DMS153 treated with DMSO at 0.1 percent for 48 hours (cell line): ENCODE measurements around the gene AMZ1.
A peak's percentile ranks its signal among the peaks of the same experiment; 100 is the strongest.
"Not testable (repeated sequence)": the region's sequence is repeated elsewhere in the genome, so short reads cannot be mapped to it uniquely, and the experiment has no call there.

Source experiments
- DNase-seq: peaks from one replicate; lab custom pipeline; 2025; ENCODE audit not compliant: unreplicated experiment; lab: John Stamatoyannopoulos, UW

Gene AMZ1

DNA sequence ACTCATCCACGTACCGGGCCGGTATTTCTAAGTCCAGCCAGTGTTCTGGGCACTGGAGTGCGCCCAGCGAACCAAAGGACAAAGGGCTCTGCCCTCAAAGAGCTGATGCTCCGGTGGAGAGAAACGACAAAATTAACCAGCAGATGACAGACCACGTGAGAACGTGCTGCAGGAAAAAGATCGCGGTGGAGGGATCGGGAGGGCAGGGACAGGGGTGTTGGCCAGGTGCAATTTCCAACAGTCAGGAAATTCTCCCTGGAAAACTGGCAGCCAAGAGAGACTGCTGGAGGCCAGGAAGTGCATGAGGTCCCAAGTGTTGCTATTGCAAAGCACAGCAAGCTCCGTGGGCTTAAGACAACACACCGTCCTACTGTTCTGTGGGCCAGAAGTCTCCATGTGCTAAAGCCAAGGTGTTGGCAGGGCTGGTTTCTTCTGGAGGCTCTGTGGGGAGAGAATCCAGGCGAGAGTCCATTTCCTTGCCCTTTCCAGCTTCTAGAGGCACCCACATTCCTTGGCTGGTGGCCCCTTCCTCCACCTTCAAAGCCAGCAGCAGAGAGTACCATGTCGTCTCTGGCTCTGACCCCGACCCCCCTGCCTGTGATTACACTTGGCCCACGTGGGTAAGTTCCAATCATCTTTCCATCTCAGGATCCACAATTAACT, 21.3 kb upstream of the AMZ1 start:
- peak; percentile 31 for DNase-seq

DNA sequence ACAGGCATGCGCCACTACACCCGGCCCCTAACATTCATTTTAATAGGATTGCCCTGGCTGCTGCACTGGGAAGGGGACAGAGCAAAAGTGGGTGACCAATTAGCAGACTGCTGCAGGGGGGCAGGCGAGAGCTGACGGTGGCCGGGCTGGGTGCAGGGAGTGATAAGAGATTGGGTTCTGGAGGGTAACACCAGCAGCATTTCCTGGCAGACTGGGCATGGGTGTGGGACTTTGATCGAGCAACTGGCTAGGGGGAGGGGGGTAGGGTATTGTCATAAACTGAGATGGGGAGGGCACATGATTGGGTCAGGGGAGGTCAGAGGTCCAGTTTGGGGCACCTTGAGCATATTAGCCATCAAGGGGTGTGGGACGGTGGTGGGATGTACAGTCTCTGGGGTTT, 20.2 kb upstream of the AMZ1 start:
- DNase-seq = no peak

GRCh38 chr7:2668401-2668800, 19.6 kb upstream of the AMZ1 start:
- DNase-seq = no peak

GRCh38 chr7:2670171-2670570, 17.8 kb upstream of the AMZ1 start:
- no peak for DNase-seq

DNA sequence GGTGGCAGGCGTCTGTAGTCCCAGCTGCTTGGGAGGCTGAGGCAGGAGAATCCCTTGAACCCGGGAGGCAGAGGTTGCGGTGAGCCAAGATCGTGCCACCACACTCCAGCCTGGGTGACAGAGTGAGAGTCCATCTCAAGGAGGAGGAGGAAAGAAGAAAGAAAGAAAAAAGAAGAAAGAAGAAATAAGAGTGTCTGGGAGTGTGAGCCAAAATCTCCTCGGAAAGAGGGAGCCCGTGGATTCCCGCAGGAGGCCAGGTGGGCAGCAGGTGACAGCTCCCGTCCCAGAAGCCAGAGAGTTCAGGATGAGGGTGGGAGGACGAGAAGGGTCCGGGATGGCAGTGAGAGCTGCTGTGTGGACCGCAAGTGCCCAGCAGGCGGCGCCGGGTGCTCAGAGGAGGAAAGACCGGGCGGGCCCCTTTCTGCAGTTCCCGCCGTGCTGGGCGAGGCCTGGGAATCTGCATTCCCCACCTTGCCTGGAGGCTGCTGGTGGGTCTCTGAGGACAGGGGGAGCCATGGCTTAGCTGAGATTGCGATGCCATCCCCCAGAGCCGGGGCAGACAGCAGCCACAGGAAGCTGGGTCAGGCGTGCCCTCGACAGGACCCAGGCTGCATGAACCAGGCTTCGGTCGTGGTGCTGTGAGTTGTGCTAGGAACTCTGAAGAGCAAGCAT, 17.1 kb upstream of the AMZ1 start:
- DNase-seq = peak; percentile 86

DNA sequence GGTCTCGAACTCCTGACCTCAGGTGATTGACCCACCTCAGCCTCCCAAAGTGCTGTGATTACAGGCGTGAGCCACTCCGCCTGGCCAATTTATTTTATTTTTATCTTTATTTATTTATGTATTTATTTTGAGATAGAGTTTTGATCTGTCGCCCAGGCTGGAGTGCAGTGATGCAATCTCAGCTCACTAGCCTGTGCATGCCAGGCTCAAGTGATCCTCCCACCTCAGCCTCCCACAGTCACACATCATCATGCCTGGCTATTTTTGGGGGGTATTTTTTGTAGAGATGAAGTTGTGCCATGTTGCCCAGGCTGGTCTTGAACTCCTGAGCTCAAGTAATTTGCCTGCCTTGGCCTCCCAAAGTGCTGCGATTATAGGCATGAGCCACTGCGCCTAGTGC, 14.8 kb upstream of the AMZ1 start:
- not testable (repeated sequence) for DNase-seq

DNA sequence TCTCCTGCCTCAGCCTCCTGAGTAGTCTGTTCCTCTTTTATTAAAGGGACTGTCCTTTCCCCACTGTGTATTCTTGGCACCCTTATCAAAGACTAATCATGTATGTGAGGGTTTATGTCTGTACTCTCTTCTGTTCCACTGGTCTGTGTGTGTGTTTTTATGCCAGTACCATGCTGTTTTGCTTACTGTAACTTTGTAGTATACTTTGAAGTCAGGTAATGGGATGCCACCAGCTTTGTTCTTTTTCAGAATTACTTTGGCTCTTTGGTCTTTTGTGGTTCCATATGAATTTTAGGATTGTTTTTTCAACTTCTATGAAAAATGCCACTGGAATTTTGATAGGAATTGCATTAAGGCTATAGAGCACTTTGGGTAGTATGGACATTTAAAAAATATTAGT, 14.1 kb upstream of the AMZ1 start:
- no peak for DNase-seq

- DNase-seq = no peak
These were observed 12.7 kb upstream of the AMZ1 start for GRCh38 chr7:2675256-2675764.

DNA sequence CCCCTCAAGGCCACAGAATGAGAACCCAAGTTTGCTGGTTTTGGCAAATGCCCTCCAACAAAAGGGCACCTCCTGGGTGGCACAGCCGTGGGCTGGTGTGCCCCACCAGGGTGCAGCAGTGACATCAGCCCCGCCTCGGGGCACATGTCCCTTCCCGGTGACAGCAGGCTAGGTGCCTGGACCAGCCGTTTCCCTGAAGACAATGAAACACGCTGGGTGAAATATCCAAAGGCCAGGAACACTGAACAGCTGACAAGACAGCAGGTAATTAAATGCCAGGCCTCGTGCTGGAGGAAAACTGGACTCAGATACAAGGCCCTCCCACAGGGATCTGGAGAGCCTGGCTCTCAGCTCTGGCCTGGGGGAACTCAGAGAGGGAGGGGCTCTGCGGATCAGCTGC, 11.4 kb upstream of the AMZ1 start:
- DNase-seq = not testable (repeated sequence)

GRCh38 chr7:2678454-2678853, 9.5 kb upstream of the AMZ1 start:
- not testable (repeated sequence) for DNase-seq

DNA sequence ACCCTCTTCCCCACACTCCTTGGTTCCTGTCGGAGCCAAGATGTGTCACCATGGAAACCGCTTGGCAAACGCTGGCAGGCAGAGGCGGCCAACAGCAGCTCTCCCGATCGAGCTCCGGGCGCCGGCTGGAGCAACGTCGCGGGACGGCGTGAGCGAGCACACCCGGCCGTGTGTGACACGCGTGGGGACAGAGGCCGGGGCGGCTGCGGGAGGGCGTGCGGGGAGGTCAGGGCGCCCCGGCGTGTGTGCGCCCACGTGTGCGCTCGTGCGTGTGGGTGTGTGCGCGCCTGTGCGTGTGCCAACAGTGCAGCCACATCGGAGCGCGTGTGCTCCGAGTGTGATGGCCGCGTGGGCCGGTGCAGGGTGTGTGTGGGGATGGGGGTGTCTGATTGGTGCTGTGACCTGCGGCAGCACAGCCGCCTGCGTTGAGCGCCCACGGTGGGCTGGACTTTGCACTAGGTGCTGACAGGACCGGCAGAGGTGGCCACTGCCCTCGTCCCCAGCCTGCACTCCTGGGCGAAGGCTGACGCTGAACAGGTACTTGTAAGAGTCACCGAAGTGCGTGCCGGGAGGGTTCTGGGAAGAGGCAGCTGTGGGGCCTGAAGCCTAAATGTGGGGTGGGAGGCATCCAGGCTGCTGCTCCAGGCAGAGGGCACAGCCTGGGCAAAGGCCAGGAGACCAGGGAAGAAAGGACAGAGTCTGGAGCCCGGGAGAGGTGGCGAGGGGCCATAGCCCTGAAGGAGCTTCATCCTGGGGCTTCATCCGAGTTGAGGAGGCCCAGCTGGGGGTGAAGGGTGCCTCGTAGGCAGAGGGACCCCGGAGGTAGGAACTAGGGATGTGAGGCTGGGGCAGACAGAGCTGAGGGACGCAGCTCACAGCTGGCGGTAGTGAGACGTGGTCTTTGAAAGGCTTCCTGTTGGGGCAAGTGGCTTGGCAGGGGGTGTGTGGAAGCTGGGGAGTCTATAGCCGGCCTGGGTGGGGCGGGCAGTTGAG, 8.6 kb upstream of the AMZ1 start:
- not testable (repeated sequence) for DNase-seq

- DNase-seq = no peak
These were observed 7.7 kb upstream of the AMZ1 start for GRCh38 chr7:2680256-2680655.

DNA sequence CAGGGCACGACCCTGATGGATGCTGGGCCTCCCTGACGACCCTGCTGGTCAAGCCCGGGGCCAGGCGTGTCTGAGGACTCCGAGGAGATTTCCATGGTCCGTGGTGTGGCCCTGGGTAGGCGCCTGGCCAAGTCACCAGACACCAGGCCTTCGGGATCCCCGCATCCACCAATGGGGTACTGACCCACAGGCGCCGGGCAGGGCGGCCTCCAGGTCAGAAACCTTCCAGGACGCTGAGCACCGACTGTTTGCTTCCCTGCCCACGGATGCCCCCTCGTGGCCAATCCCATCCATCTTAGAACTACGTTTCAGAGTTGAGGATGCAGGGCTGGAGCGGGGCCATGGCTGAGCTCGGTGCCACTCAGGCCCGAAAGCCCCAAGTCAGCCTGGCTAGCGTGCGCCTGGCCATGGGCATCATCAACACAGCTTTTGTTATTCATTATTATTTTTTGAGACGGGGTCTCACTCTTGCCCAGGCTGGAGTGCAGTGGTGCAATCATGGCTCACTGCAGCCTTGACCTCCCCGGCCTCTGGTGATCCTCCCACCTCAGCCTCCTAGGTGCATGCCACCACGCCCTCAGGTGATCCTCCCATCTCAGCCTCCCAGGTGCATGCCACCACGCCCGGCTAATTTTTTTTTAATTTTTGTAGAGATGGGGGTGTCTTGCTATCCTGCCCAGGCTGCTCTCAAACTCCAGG, 7.1 kb upstream of the AMZ1 start:
- DNase-seq = peak; percentile 90

GRCh38 chr7:2681929-2682799, 5.8 kb upstream of the AMZ1 start:
- DNase-seq = no peak

- DNase-seq = no peak
These were observed 3.5 kb upstream of the AMZ1 start for GRCh38 chr7:2684501-2684900.

GRCh38 chr7:2686101-2686500, 1.9 kb upstream of the AMZ1 start:
- DNase-seq = no peak

DNA sequence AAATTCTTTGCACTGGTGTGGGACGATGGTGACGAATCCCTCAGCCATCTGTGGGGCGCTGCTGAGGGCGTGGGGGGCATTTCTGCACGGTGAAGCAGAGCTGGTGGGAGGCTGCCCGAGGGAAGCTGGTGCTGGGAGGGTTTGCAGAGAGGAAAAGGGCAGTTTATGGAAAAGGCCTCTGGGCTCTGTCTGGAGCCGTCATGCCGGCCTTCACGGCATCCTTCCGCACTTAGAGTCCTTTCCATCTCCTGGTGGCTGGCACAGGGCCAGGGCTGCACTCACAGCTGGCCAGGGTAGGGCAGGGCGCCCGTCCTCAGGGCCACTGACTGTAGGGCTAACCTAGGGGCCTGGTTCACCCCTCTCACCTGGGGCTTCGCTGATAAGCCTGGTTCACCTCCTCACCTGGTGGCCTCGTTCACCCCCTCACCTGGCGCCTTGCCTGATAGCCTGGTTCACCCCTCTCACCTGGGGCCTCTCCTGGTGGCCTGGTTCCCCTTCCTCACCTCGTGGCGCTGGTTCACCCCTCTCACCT, 598 bp upstream of the AMZ1 start:
- peak; percentile 83 for DNase-seq

GRCh38 chr7:2688409-2689342, 674 bp downstream of the AMZ1 start:
- DNase-seq = no peak
